ENCODE measurements around the gene KRT80. TPM values are rescaled to one million over a fixed set of nuclear protein-coding genes. Genes with fewer than 3 reads are reported as not detected.

KRT80 gene
- total RNA-seq, 1 experiment from 2014 or later = 8.8 TPM

- no peaks in the 10 kb centered on the region for H3K27me3 ChIP-seq (ENCODE audit: insufficient read depth, low read length)
- H3K36me3 ChIP-seq (ENCODE audit: control insufficient read depth in 1 of 2, insufficient read depth in 2 of 2, low read length in 2 of 2) = no peaks in the 10 kb centered on the region
- no peaks in the 10 kb centered on the region for H3K9me2 ChIP-seq (ENCODE audit: insufficient read depth)
- peak overlapping the region; percentile 33 to 41; a peak in 2 of 4 replicates for H3K4me3 ChIP-seq (replicated peaks in 1 of 2; ENCODE audit: low read depth in 1 of 2, low read length in 2 of 2)
- peak overlapping the region; percentile 100 for H3K27ac ChIP-seq (ENCODE audit: low read depth, low read length)
- no peaks in the 10 kb centered on the region for H3K9me3 ChIP-seq (ENCODE audit: control insufficient read depth in 1 of 2, insufficient read depth in 1 of 2, low read depth in 1 of 2, low read length in 2 of 2)
- H3K4me2 ChIP-seq (ENCODE audit: low read length) = peak overlapping the region; percentile 87
- H4K20me1 ChIP-seq (ENCODE audit: insufficient read depth) = no peaks in the 10 kb centered on the region
- TF ChIP-seq SRF (IDR thresholded peaks at IDR 0.05; ENCODE audit: low read depth) = no peak
- no peak for TF ChIP-seq ELF1 (IDR thresholded peaks at IDR 0.05; ENCODE audit: borderline replicate concordance, low read depth)
- TF ChIP-seq YY1 (IDR thresholded peaks at IDR 0.05; ENCODE audit: extremely low read depth, insufficient replicate concordance, low read depth, low read length) = no peak
- 0 out of 2 replicates have a peak, but pooled peaks have one; percentile 12 for TF ChIP-seq ZFX (IDR thresholded peaks at IDR 0.05)
- no peak for TF ChIP-seq ATF3 (IDR thresholded peaks at IDR 0.05)
- TF ChIP-seq SP1 (IDR thresholded peaks at IDR 0.05; ENCODE audit: low read depth) = no peak
- no peak for TF ChIP-seq JUND (IDR thresholded peaks at IDR 0.05)
- TF ChIP-seq RAD21 (IDR thresholded peaks at IDR 0.05; ENCODE audit: low read depth) = no peak
- H3K79me2 ChIP-seq (ENCODE audit: insufficient read depth, low read length) = no peaks in the 10 kb centered on the region
- no peak for DNase-seq (ENCODE audit: low read depth, low spot score)
- intact Hi-C loops (cut with micrococcal nuclease) = no loop called here
- CTCF ChIA-PET = interaction anchor here (1.5 kb wide), 1 partner anchor 174 kb away, joined by 3 read pairs; no protein-coding TSS in a partner anchor
- no TSS peak for BruUV-seq (replicated peaks)
- RAD21 ChIA-PET (ENCODE audit: low non-redundant PET in 1 of 2, low total read pairs in 2 of 2, uncharacterized antibody in 2 of 2, unreplicated experiment in 2 of 2) = no interaction called here
- peaks cover 64 to 95% of the 10 kb centered on the region in 2 experiments for H3K4me1 ChIP-seq (ENCODE audit: control insufficient read depth in 1 of 2, insufficient read depth in 2 of 2, low read length in 2 of 2)
- POLR2A ChIA-PET = interaction anchor here (1.5 kb wide), 1 partner anchor 722 kb away, joined by 3 read pairs; no protein-coding TSS in a partner anchor
- no peak overlapping the region for H2AFZ ChIP-seq (ENCODE audit: low read depth, low read length, poor library complexity, severe bottlenecking)
- no peak for ATAC-seq
- H3K9ac ChIP-seq (ENCODE audit: low read length) = peak overlapping the region; percentile 91
Observed at GRCh38 chr12:52152905-52153317, 38.9 kb downstream of the KRT80 start.

- no TSS peak for BruUV-seq (replicated peaks)
- Histone ChIP-seq H3K79me2 (ENCODE audit: insufficient read depth, low read length) (no peaks in the 10 kb centered on the region), H3K4me3 (replicated peaks in 1 of 2; ENCODE audit: low read depth in 1 of 2, low read length in 2 of 2) (peak overlapping the region; percentile 33 to 41; a peak in 3 of 4 replicates), H2AFZ (ENCODE audit: low read depth, low read length, poor library complexity, severe bottlenecking) (no peak overlapping the region), H3K9ac (ENCODE audit: low read length) (peak overlapping the region; percentile 91), H3K4me2 (ENCODE audit: low read length) (peak overlapping the region; percentile 87), H3K4me1 (ENCODE audit: control insufficient read depth in 1 of 2, insufficient read depth in 2 of 2, low read length in 2 of 2) (peaks cover 69 to 96% of the 10 kb centered on the region in 2 experiments), H3K27me3 (ENCODE audit: insufficient read depth, low read length) (no peaks in the 10 kb centered on the region), H4K20me1 (ENCODE audit: insufficient read depth) (no peaks in the 10 kb centered on the region), H3K36me3 (ENCODE audit: control insufficient read depth in 1 of 2, insufficient read depth in 2 of 2, low read length in 2 of 2) (no peaks in the 10 kb centered on the region), H3K9me2 (ENCODE audit: insufficient read depth) (no peaks in the 10 kb centered on the region), H3K9me3 (ENCODE audit: control insufficient read depth in 1 of 2, insufficient read depth in 1 of 2, low read depth in 1 of 2, low read length in 2 of 2) (no peaks in the 10 kb centered on the region), H3K27ac (ENCODE audit: low read depth, low read length) (peak overlapping the region; percentile 100)
- ChIA-PET POLR2A (interaction anchor here (1.5 kb wide), 1 partner anchor 723 kb away, joined by 3 read pairs; no protein-coding TSS in a partner anchor), RAD21 (ENCODE audit: low non-redundant PET in 1 of 2, low total read pairs in 2 of 2, uncharacterized antibody in 2 of 2, unreplicated experiment in 2 of 2) (no interaction called here), CTCF (interaction anchor here (0.6 to 1.8 kb wide), 6 partner anchors 175 to 832 kb away, joined by 3 to 9 read pairs (median 3); no protein-coding TSS in a partner anchor)
- intact Hi-C loops (cut with micrococcal nuclease) = no loop called here
- ATAC-seq (peak; percentile 39), DNase-seq (ENCODE audit: low read depth, low spot score) (no peak)
- TF ChIP-seq TCF7L2 (IDR thresholded peaks at IDR 0.05; ENCODE audit: borderline replicate concordance, extremely low read depth, insufficient read depth, insufficient read length) (peak; percentile 70), POLR2AphosphoS5 (IDR thresholded peaks at IDR 0.05; ENCODE audit: low read depth, low read length) (peak; percentile 25; the same call in 1 of the 2 replicates), JUND (IDR thresholded peaks at IDR 0.05) (no peak), SIN3A (IDR thresholded peaks at IDR 0.05; ENCODE audit: low read depth) (no peak), YY1 (IDR thresholded peaks at IDR 0.05; ENCODE audit: extremely low read depth, insufficient replicate concordance, low read depth, low read length) (no peak), ZBTB33 (IDR thresholded peaks at IDR 0.05; ENCODE audit: extremely low read depth, insufficient replicate concordance, low read length) (peak; percentile 13), RAD21 (IDR thresholded peaks at IDR 0.05; ENCODE audit: low read depth) (no peak), MAX (IDR thresholded peaks at IDR 0.05) (no peak), ZFX (IDR thresholded peaks at IDR 0.05) (peak; percentile 23; the same call in 1 of the 2 replicates), CBX3 (IDR thresholded peaks at IDR 0.05; ENCODE audit: low read depth) (no peak), SP1 (IDR thresholded peaks at IDR 0.05; ENCODE audit: low read depth) (no peak)
Observed at GRCh38 chr12:52151837-52152783, 39.7 kb downstream of the KRT80 start.
